Loucy (cell line): ENCODE data around the gene NFATC4.

Experiments used
- H2AFZ ChIP-seq: fragments of 200-600 bp; sonication (generic); 2 replicates; pipeline ENCODE4 v1.6.0; 2016; ENCODE audit warnings: antibody characterized with exemption, mild to moderate bottlenecking, low read length, moderate library complexity
- H3F3A ChIP-seq: fragments of 200-600 bp; 2 replicates; pipeline ENCODE4 v1.6.0; 2016; ENCODE audit warnings: antibody characterized with exemption, low read depth, mild to moderate bottlenecking
- H3K27me3 ChIP-seq: fragments of 200-600 bp; sonication (generic); 2 replicates; pipeline ENCODE4 v1.6.1; 2014; ENCODE audit warnings: low read length, mild to moderate bottlenecking; ENCODE audit not compliant: insufficient read depth, poor library complexity, severe bottlenecking
- H3K36me3 ChIP-seq: fragments of 200-600 bp; sonication (generic); 2 replicates; pipeline ENCODE4 v1.6.1; 2016; ENCODE audit warnings: low read length; ENCODE audit not compliant: insufficient read depth
- H3K4me1 ChIP-seq: fragments of 200-600 bp; sonication (generic); 2 replicates; pipeline ENCODE4 v1.5.1; 2014; ENCODE audit warnings: low read length, mild to moderate bottlenecking; ENCODE audit not compliant: insufficient read depth, poor library complexity, severe bottlenecking
- H3K4me2 ChIP-seq: fragments of 200-600 bp; sonication (generic); 2 replicates; pipeline ENCODE4 v1.6.0; 2014; ENCODE audit warnings: antibody characterized with exemption, low read length, low read depth, mild to moderate bottlenecking; ENCODE audit not compliant: poor library complexity, severe bottlenecking
- H3K4me3 ChIP-seq: fragments of 200-600 bp; sonication (generic); 2 replicates; pipeline ENCODE4 v1.5.1; 2014; ENCODE audit warnings: low read length, mild to moderate bottlenecking, mixed read lengths; ENCODE audit not compliant: poor library complexity, severe bottlenecking
- H3K79me2 ChIP-seq: fragments of 200-600 bp; sonication (generic); 2 replicates; pipeline ENCODE4 v1.6.1; 2014; ENCODE audit warnings: low read length; ENCODE audit not compliant: insufficient read depth
- H3K9ac ChIP-seq: fragments of 200-600 bp; sonication (generic); 2 replicates; pipeline ENCODE4 v1.6.0; 2014; ENCODE audit warnings: mild to moderate bottlenecking, low read depth, low read length, moderate library complexity; ENCODE audit not compliant: poor library complexity, severe bottlenecking
- H3K9me2 ChIP-seq: fragments of 200-600 bp; sonication (generic); replicated peaks from 2 replicates; pipeline ENCODE4 v1.6.1; 2016; ENCODE audit warnings: low read depth, low read length, mixed read lengths
- H3K9me3 ChIP-seq: fragments of 200-600 bp; sonication (generic); 2 replicates; pipeline ENCODE4 v1.6.1; 2014; ENCODE audit warnings: mild to moderate bottlenecking, antibody characterized with exemption, low read length, low read depth; ENCODE audit not compliant: insufficient read depth
- H4K20me1 ChIP-seq: fragments of 200-600 bp; sonication (generic); 2 replicates; pipeline ENCODE4 v1.6.0; 2014; ENCODE audit warnings: antibody characterized with exemption, low read length, mild to moderate bottlenecking; ENCODE audit not compliant: insufficient read depth, poor library complexity, severe bottlenecking
- CTCF ChIP-seq: fragments of 200-600 bp; sonication (generic); conservative IDR thresholded peaks from 2 replicates; pipeline ENCODE4 v1.5.1; 2014; ENCODE audit warnings: mild to moderate bottlenecking, antibody characterized with exemption, low read length
- EZH2phosphoT487 ChIP-seq: fragments of 200-600 bp; IDR thresholded peaks from 2 replicates; pipeline ENCODE4 v1.6.1; 2018; ENCODE audit warnings: antibody characterized with exemption, mild to moderate bottlenecking, moderate library complexity, borderline replicate concordance

NFATC4 gene

GRCh38 chr14:24366413-24366720 is 1.6 kb upstream of the NFATC4 start:
- Histone ChIP-seq H4K20me1 (peaks cover 5% of the 10 kb centered on the region), H3K79me2 (peaks cover 24% of the 10 kb centered on the region), H2AFZ (peak overlapping the region; percentile 24; the same call in 1 of the 2 replicates), H3K9ac (peak overlapping the region; percentile 100), H3K9me3 (no peaks in the 10 kb centered on the region), H3F3A (no peaks in the 10 kb centered on the region; the same call in 1 of the 2 replicates), H3K4me1 (peaks cover 35% of the 10 kb centered on the region), H3K27me3 (no peaks in the 10 kb centered on the region), H3K4me2 (peak overlapping the region; percentile 100), H3K9me2 (no peaks in the 10 kb centered on the region), H3K36me3 (no peaks in the 10 kb centered on the region), H3K4me3 (peak overlapping the region; percentile 100)
- no peak for TF ChIP-seq CTCF
- no peak for TF ChIP-seq EZH2phosphoT487

GRCh38 chr14:24366721-24367513 is 1.1 kb upstream of the NFATC4 start:
- no peak for TF ChIP-seq EZH2phosphoT487
- TF ChIP-seq CTCF: no peak
- peak overlapping the region; percentile 100 for H3K9ac ChIP-seq
- H3K27me3 ChIP-seq: no peaks in the 10 kb centered on the region
- peak overlapping the region; percentile 100 for H3K4me2 ChIP-seq
- H3K79me2 ChIP-seq: peaks cover 27% of the 10 kb centered on the region
- no peaks in the 10 kb centered on the region for H3K9me3 ChIP-seq
- H3K9me2 ChIP-seq: no peaks in the 10 kb centered on the region
- peak overlapping the region; percentile 70 for H2AFZ ChIP-seq
- H3K4me1 ChIP-seq: peaks cover 37% of the 10 kb centered on the region
- H4K20me1 ChIP-seq: peaks cover 5% of the 10 kb centered on the region
- no peaks in the 10 kb centered on the region for H3K36me3 ChIP-seq
- peak overlapping the region; percentile 100 for H3K4me3 ChIP-seq
- no peaks in the 10 kb centered on the region; the same call in 1 of the 2 replicates for H3F3A ChIP-seq

- Histone ChIP-seq H2AFZ (0 out of 2 replicates have a peak overlapping the region, but pooled peaks have one; percentile 42), H3K27me3 (no peaks in the 10 kb centered on the region), H3K4me2 (peak overlapping the region; percentile 97), H4K20me1 (peaks cover 5% of the 10 kb centered on the region), H3F3A (no peaks in the 10 kb centered on the region; the same call in 1 of the 2 replicates), H3K9me3 (no peaks in the 10 kb centered on the region), H3K36me3 (peaks cover 5% of the 10 kb centered on the region; the same call in 1 of the 2 replicates), H3K4me3 (peak overlapping the region; percentile 100), H3K4me1 (peaks cover 37% of the 10 kb centered on the region), H3K9ac (peak overlapping the region; percentile 100), H3K79me2 (peaks cover 27% of the 10 kb centered on the region), H3K9me2 (no peaks in the 10 kb centered on the region)
- no peak for TF ChIP-seq CTCF
- TF ChIP-seq EZH2phosphoT487: no peak
These were observed 203 bp downstream of the NFATC4 start for GRCh38 chr14:24368212-24368561.
